Measurements from ENCODE around the gene CHST7.

Gene CHST7

DNA sequence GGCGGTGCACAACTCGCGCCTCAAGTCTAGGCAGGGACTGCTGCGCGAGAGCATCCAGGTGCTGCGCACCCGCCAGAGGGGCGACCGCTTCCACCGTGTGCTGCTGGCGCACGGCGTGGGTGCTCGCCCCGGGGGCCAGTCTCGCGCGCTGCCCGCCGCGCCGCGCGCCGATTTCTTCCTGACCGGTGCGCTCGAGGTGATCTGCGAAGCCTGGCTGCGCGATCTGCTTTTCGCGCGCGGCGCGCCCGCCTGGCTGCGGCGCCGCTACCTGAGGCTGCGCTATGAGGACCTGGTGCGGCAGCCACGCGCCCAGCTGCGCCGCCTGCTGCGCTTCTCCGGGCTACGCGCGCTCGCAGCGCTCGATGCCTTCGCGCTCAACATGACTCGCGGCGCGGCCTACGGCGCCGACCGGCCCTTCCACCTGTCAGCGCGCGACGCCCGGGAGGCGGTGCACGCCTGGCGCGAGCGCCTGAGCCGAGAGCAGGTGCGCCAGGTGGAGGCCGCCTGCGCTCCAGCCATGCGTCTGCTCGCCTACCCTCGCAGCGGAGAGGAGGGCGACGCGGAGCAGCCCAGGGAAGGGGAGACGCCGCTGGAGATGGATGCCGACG lies 1.3 kb downstream of the CHST7 start:
- DNase-seq (ENCODE audit: low read depth): no peak
- TF ChIP-seq CTCF (IDR thresholded peaks at IDR 0.05; ENCODE audit: control insufficient read depth, extremely low read depth, insufficient read depth): no peak
- no peak overlapping the region for H3K4me3 ChIP-seq (ENCODE audit: low read depth, low read length)

GRCh38 chrX:46575586-46575985 lies 2.0 kb downstream of the CHST7 start:
- no peak for TF ChIP-seq CTCF (IDR thresholded peaks at IDR 0.05; ENCODE audit: control insufficient read depth, extremely low read depth, insufficient read depth)

DNA sequence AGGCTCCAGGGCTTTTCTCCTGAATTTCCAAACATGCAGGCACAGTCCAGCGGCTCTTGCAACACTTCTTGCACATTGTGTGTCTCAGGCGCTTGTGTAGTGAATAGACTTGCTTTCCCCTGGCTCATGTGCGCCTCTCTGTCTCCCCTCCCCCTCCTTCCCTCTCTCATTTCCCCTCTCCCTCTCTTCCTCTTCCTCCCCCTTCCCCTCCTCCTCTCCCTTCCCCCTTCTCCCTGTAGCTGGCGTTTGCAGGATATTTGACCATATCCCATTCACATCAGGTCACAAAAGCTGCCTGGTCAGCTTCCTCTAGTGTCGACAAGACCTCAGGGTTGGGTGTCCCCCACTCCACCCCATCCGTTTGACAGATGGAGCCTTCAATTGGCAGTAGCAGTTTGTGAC lies 2.4 kb downstream of the CHST7 start:
- H3K4me3 ChIP-seq (ENCODE audit: low read depth, low read length): no peak overlapping the region
- no peak for TF ChIP-seq CTCF (IDR thresholded peaks at IDR 0.05; ENCODE audit: control insufficient read depth, extremely low read depth, insufficient read depth)

More at GRCh38 chrX:46575586-46575985, 2.0 kb downstream of the CHST7 start:
- H3K4me3 ChIP-seq (ENCODE audit: low read depth, low read length): no peak overlapping the region
- DNase-seq (ENCODE audit: low read depth): no peak

GRCh38 chrX:46576458-46576857 lies 2.9 kb downstream of the CHST7 start:
- no peak for DNase-seq (ENCODE audit: low read depth)
- H3K4me3 ChIP-seq (ENCODE audit: low read depth, low read length): no peak overlapping the region

More for the DNA sequence above, 2.4 kb downstream of the CHST7 start:
- no peak for DNase-seq (ENCODE audit: low read depth)

DNA sequence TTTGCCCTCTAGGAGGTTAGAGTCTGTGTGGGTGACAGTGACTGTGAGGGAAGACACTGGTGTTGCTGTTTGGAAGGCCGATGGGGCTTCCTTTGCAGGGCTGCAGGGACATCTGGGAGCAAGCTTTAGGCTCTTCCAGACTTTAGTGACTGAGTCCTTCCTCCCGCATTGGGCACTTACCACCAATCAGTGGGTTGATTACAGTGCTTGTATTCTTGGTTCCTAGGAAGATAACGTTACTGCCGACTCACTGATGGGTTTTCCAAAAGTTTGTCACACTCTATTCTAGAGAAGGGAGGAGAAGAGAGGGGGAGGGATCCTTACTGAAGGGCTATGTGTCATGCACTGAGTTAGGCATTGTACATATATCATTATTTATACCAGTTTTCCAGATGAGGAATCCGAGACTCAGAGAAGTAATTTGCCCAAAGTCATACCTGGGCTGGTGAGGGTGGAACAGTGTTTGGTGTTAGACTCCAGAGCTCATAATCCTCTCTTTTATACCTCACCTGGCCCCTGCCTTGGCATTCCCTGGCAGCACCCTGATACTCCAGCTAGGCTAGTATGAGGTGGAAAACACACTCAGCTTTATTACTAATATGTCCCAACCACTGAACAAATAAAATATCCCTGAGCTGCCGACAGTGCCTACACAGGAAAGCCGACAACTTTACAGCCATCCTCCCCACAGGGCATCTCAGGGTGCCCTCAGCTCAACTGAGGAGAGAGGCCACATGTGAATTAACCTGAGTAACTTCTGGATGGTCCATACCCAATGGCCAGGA lies 3.8 kb downstream of the CHST7 start:
- H3K4me3 ChIP-seq (ENCODE audit: low read depth, low read length): no peak overlapping the region
- TF ChIP-seq CTCF (IDR thresholded peaks at IDR 0.05; ENCODE audit: control insufficient read depth, extremely low read depth, insufficient read depth): no peak
- DNase-seq (ENCODE audit: low read depth): no peak

More at GRCh38 chrX:46576458-46576857, 2.9 kb downstream of the CHST7 start:
- TF ChIP-seq CTCF (IDR thresholded peaks at IDR 0.05; ENCODE audit: control insufficient read depth, extremely low read depth, insufficient read depth): no peak

DNA sequence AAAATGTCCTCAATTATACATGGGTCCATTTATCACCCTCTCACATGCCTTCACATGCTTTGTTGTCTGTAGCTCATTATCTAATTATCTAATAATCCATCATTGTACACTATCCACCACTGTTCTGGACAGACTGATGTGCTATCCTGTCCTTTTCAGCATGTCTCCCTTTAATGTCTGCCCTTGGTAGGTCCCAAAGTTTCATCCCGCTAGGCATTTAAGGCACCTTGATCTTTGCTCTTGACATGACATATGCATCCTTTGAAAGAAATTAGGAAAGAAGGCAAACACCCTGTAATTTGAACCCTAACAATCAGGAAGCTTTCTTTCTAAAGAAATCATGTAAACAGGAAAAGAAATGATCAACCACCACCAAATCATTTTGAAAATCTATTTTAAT lies 5.7 kb downstream of the CHST7 start:
- H3K4me3 ChIP-seq (ENCODE audit: low read depth, low read length): no peak overlapping the region
- no peak for DNase-seq (ENCODE audit: low read depth)

More for the DNA sequence above, 5.7 kb downstream of the CHST7 start:
- no peak for TF ChIP-seq CTCF (IDR thresholded peaks at IDR 0.05; ENCODE audit: control insufficient read depth, extremely low read depth, insufficient read depth)
